OCI-LY1 (cell line): ENCODE results near the gene AXDND1.

ENCODE experiments used
- CTCF ChIP-seq: fragments of 200-600 bp; sonication (generic), shearing (Covaris generic); IDR thresholded peaks from 2 replicates; pipeline ENCODE4 v1.5.1; 2017; ENCODE audit warnings: mild to moderate bottlenecking, antibody characterized with exemption, low read length, moderate library complexity, mixed read lengths
- EZH2 ChIP-seq: fragments of 200-600 bp; sonication (generic), shearing (Covaris generic); IDR thresholded peaks from 2 replicates; pipeline ENCODE4 v1.8.0; 2017; ENCODE audit warnings: borderline replicate concordance, mixed run types, mild to moderate bottlenecking, antibody characterized with exemption, low read length, moderate library complexity, mixed read lengths

GRCh38 chr1:179393721-179394120 lies 27.9 kb downstream of the AXDND1 start:
- no peak for TF ChIP-seq CTCF
- TF ChIP-seq EZH2: no peak
